HG02642 (cell line): ENCODE measurements around the gene FMN1.

ENCODE experiments used
- ATAC-seq: cut with Tn5 transposase; IDR thresholded peaks from one replicate; pipeline ENCODE4 v1.9.1; 2021; ENCODE audit warnings: mild to moderate bottlenecking; ENCODE audit not compliant: unreplicated experiment, poor library complexity

Gene FMN1

GRCh38 chr15:32722136-32722535 is 472.4 kb downstream of the FMN1 start:
- no peak for ATAC-seq

DNA sequence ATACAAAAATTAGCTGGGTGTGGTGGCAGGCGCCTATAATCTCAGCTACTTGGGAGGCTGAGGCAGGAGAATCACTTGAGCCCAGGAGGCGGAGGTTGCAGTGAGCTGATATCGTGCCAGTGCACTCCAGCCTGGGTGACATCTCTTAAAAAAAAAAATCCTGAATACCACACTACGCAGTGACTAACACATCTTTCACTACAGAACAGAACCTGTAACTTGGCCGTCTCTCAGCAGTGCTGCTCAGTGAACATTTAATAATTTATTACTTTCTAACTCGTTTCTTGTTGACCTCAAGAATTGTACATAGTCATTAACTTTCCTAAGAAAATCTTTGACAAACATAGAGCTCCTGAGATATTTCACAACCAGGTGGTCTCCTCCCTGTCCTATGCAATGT is 472.9 kb downstream of the FMN1 start:
- no peak for ATAC-seq

DNA sequence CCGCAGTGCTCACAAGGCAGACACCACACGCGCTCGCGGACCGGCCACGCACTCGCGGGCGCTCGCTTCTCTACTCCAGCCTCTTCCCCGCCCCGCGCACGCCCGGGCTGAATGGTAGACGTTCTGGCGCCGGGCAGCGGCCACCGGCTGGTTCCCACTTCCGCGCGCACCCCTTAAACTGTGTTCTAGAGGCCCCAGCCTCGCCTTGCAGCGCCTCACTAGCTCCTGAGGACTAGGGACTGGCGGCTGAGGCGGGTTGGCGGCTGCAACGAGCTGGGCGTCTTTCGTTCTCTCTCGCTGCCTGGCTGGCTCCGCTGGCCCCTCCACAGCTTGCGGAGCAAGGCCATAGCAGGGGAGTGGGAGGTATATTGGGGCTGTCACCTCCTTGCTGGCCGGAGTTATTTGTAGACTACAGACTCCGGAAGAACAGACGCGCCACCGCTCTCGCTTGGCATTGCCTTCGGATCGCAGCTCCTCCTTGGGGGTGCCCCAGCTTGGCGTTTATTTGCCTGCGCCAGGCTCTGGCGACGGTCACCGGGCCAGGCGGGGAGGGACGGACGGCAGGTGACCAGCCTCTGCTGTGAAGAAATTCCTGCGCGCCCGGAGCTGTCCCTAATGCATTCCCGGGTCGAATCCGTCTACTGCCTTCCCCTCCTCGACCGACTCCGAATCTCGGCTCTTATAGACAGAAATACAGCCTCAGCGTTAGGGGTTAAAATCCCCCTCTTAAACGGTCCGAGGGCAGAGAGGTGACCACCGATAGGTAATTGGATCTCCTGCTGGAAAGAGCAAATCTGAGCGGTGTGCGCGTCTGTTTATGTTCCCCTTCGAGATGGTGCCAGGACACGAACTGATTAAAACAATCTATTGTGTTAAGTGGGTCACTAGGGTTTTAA is 475.4 kb downstream of the FMN1 start:
- no peak for ATAC-seq

GRCh38 chr15:32718227-32718820 is 476.2 kb downstream of the FMN1 start:
- ATAC-seq = no peak

- no peak for ATAC-seq
These were observed 476.9 kb downstream of the FMN1 start, which contains the start of gene GREM1 for GRCh38 chr15:32717426-32718226. Gene GREM1 (plus strand): TSS chr15:32718004. CDS start chr15:32730691, 12,687 bp downstream.

- ATAC-seq = no peak
These were observed 477.5 kb downstream of the FMN1 start for GRCh38 chr15:32716915-32717425.

DNA sequence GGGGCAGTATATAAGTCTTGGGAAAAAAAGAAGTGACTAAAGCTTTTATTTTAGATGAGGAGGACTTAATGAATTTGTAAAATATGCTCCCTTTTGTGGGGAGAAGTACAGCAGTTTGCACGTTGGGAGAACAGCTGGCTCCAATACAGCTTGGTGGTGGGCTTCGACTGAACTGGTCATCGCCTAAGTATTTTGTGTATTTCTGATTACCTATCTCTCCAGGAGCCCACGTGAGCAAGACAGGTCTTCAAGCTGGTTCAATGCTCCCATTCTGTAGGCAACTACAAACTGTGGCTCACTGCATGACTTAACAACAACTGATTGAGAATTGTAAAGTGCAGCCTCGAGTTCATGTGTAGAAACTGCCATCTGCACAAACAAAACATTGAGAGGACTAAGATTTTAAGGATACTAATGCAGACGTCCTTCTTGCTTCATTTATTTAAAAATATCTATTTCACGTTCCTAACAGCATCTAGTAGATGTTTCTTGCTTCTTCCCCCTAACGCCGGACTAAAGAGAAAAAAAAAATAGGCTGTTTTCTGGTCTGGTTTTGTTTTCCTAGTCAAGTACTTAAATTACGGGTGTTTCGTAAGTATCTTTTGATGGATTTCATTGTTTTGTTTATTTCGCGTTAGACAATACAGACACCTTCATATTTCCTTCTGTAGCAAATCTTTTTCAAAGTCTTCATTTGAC is 478.1 kb downstream of the FMN1 start:
- ATAC-seq = no peak
